ENCODE results near the gene ASIC4.
A peak's percentile ranks its signal among the peaks of the same experiment; 100 is the strongest.

ASIC4 gene

DNA sequence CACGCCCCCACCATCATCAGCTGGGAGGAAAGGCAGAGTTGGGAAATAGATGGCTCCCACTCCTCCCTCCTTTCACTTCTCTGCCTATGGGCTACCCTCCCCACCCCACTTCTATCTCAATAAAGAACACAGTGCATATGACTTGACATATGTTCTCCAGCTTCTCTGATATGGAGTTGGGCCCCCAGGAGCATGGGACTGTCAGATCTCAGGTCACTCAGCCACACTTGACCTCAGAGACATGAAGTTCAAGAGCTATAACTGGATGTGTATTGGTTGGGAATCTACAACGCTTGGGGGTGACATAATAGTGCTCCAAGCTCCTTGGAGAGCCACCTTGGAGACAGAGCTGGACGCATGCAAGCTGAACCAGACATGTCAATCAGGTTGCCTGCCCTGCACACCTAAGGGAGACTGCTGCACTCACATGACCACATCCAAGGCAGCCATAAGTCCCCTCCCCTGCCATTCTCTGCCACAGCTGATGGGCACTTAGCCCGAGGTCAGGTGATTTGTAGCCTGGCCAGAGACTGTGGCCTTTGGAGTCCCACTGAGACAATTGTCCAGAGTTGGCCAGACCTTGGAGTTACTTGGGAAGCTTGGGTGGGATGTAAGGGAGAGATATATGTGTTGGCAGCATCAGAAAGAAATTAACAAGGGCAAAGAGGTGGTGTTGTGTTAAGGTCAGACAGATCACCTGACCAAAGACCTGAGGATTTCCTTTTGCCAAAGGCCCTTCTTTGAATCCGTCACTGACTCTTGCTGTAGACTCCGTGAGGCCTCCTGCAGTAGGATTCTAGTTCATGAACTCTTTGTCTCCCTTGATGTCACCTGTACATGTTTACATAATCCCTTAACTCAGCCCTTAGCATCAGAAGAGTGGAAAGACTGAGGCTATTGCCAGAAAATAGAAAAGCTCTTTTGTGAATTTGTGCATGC is 61.6 kb downstream of the ASIC4 start:
- TF ChIP-seq, protein P1, sequence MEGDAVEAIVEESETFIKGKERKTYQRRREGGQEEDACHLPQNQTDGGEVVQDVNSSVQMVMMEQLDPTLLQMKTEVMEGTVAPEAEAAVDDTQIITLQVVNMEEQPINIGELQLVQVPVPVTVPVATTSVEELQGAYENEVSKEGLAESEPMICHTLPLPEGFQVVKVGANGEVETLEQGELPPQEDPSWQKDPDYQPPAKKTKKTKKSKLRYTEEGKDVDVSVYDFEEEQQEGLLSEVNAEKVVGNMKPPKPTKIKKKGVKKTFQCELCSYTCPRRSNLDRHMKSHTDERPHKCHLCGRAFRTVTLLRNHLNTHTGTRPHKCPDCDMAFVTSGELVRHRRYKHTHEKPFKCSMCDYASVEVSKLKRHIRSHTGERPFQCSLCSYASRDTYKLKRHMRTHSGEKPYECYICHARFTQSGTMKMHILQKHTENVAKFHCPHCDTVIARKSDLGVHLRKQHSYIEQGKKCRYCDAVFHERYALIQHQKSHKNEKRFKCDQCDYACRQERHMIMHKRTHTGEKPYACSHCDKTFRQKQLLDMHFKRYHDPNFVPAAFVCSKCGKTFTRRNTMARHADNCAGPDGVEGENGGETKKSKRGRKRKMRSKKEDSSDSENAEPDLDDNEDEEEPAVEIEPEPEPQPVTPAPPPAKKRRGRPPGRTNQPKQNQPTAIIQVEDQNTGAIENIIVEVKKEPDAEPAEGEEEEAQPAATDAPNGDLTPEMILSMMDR (IDR thresholded peaks at IDR 0.05; ENCODE audit: poor library complexity, severe bottlenecking), result no peak
- Histone ChIP-seq H3K27me3 (ENCODE audit: insufficient read depth, poor library complexity, severe bottlenecking) (no peaks in the 10 kb centered on the region), H3K4me1 (ENCODE audit: insufficient read depth, poor library complexity, severe bottlenecking) (peaks cover 3% of the 10 kb centered on the region), H3K36me3 (ENCODE audit: low read depth) (no peaks in the 10 kb centered on the region), H3K9me3 (ENCODE audit: severe bottlenecking) (no peaks in the 10 kb centered on the region), H3K4me3 (ENCODE audit: severe bottlenecking) (no peak overlapping the region), H3K27ac (ENCODE audit: poor library complexity, severe bottlenecking) (no peak overlapping the region)
- no peak for ATAC-seq (ENCODE audit: low read depth)
- no peak for DNase-seq (ENCODE audit: low spot score)

DNA sequence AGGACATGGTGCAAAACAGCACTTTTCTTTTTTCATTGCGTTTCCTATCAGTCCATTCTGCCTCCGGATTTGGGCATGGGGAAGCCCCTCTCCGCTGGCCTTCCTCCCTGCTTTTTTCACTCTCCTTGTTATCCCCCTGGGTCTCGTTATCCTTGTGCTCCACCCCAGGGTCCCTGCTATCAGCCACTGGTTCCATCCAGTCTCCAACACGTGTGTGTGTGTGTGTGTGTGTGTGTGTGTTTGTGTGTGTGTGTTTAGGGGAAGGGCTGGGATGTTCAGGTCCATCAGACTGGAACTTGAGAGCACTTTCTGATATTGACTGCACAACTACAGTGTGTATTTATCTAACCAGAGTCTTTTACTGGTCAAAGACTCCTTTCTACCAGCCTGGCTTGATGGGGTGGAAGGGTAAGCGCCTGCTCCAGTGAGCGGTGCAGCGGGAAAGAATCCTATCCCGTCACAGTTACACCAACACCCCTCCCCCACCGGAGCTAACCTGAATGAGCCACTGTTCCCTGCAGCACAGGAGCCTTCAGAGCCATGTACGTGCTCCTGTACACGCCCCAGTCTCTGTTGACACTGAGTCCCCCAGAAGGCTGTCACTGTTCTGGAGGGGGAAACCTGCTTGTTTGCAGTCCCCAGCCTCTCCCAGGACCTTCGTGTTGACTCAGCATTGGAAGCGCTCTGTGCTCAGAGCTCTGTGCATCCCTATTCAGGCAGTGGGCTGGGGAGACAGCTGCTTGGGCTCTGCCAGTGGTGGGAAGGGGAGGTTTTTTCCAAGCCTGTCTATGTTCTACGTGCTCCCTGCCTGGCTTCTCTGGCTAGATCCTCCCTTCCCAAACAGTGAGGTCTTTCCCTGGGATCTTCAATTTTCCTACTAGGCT is 62.5 kb downstream of the ASIC4 start:
- no peak overlapping the region for H3K4me3 ChIP-seq (ENCODE audit: severe bottlenecking)
- ATAC-seq (ENCODE audit: low read depth) (peak; percentile 21; the same call in 1 of the 3 replicates), DNase-seq (ENCODE audit: low spot score) (no peak)
- no peaks in the 10 kb centered on the region for H3K9me3 ChIP-seq (ENCODE audit: severe bottlenecking)
- no peaks in the 10 kb centered on the region for H3K36me3 ChIP-seq (ENCODE audit: low read depth)
- peaks cover under 1% of the 10 kb centered on the region for H3K4me1 ChIP-seq (ENCODE audit: insufficient read depth, poor library complexity, severe bottlenecking)
- no peak overlapping the region for H3K27ac ChIP-seq (ENCODE audit: poor library complexity, severe bottlenecking)
- no peaks in the 10 kb centered on the region for H3K27me3 ChIP-seq (ENCODE audit: insufficient read depth, poor library complexity, severe bottlenecking)
- TF ChIP-seq, protein P1 (IDR thresholded peaks at IDR 0.05; ENCODE audit: poor library complexity, severe bottlenecking), result no peak

DNA sequence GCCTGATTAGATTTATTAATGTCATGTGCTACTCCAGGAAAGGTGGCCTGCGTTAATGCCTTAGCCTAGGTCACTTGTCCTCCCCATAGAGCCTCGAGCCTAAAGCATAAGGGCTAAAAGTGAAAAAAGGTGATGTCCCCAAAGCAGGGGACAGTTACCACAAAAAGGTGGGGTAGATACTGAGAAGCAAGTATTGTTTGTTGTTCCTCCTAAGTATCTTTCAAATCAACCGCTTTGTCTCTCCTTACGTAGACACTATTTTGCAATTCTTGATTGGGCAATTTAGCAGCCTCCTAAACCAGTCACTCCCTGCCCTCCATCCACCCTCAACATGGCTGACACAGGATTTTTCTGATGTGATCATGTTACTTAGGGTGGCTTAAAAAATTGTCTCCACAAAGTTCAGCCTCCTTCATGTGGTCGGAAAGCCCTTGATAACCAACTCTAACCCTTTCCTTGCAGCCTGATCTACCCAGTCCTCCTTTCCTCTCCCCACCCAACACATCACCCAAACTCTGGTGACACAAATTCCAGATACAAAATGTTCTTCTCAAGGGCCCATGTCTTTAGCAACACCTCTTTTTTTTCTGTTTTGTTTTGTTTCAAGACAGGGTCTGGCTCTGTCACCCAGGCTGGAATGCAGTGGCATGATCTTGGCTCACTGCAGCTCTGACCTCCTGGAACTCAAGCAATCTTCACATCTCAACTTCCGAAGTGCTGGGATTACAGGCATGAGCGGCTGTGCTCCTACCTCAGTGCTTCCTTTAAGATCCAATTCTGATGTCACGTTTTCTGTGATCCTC is 64.7 kb downstream of the ASIC4 start:
- Histone ChIP-seq H3K4me1 (ENCODE audit: insufficient read depth, poor library complexity, severe bottlenecking) (no peaks in the 10 kb centered on the region), H3K27me3 (ENCODE audit: insufficient read depth, poor library complexity, severe bottlenecking) (no peaks in the 10 kb centered on the region), H3K36me3 (ENCODE audit: low read depth) (no peaks in the 10 kb centered on the region), H3K4me3 (ENCODE audit: severe bottlenecking) (no peak overlapping the region), H3K27ac (ENCODE audit: poor library complexity, severe bottlenecking) (no peak overlapping the region), H3K9me3 (ENCODE audit: severe bottlenecking) (no peaks in the 10 kb centered on the region)
- ATAC-seq (ENCODE audit: low read depth) (no peak), DNase-seq (ENCODE audit: low spot score) (no peak)
- TF ChIP-seq, protein P1 (IDR thresholded peaks at IDR 0.05; ENCODE audit: poor library complexity, severe bottlenecking), result no peak

DNA sequence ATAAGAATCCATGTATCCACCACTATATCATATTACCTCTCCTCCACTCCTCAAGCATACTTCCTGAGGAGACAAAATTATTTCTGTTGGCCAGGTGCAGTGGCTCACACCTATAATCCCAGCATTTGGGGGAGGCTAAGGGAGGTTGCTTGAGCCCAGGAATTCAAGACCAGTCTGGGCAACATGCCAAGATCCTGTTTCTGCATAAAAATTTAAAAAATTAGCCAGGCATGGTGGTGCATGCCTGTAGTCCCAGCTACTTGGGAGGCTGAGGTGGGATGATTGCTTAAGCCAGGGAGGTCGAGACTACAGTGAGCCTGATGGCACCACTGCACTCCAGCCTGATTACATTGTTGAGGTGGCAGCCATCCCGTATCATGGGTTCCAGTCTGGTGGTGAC is 67.1 kb downstream of the ASIC4 start:
- Histone ChIP-seq H3K4me3 (ENCODE audit: severe bottlenecking) (no peak overlapping the region), H3K36me3 (ENCODE audit: low read depth) (no peaks in the 10 kb centered on the region), H3K27ac (ENCODE audit: poor library complexity, severe bottlenecking) (no peak overlapping the region), H3K27me3 (ENCODE audit: insufficient read depth, poor library complexity, severe bottlenecking) (no peaks in the 10 kb centered on the region), H3K9me3 (ENCODE audit: severe bottlenecking) (no peaks in the 10 kb centered on the region), H3K4me1 (ENCODE audit: insufficient read depth, poor library complexity, severe bottlenecking) (no peaks in the 10 kb centered on the region)
- TF ChIP-seq, protein P1 (IDR thresholded peaks at IDR 0.05; ENCODE audit: poor library complexity, severe bottlenecking), result no peak
- DNase-seq (ENCODE audit: low spot score), result no peak
- no peak for ATAC-seq (ENCODE audit: low read depth)

All from RWPE2 (cell line).